GM19043 (cell line): ENCODE data around the gene MYBPC1.
"Not testable (repeated sequence)": the region's sequence is repeated elsewhere in the genome, so short reads cannot be mapped to it uniquely, and the experiment has no call there.

Experiments used
- ATAC-seq: cut with Tn5 transposase; IDR thresholded peaks from one replicate; pipeline ENCODE4 v1.9.1; 2021; ENCODE audit warnings: low read depth; ENCODE audit not compliant: unreplicated experiment

Gene MYBPC1

DNA sequence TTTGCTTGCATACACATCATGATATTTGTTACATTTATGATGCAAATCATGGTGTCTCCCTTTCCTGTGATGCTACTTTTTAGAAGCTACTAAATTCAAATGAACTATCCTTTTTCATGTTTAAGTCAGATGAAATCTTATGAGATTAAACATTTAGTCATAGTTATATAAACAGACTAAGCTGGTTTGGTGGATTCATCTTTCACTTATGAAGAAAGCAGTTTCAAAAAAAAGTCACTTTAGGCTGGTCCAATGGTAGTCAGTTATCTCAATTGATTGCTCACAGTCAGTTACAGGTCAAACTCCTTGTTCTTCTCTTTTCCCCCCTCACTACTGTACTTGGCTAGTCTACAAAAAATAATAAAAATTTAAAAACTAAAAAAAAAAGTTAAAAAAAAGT, 124.8 kb downstream of the MYBPC1 start:
- ATAC-seq = no peak

DNA sequence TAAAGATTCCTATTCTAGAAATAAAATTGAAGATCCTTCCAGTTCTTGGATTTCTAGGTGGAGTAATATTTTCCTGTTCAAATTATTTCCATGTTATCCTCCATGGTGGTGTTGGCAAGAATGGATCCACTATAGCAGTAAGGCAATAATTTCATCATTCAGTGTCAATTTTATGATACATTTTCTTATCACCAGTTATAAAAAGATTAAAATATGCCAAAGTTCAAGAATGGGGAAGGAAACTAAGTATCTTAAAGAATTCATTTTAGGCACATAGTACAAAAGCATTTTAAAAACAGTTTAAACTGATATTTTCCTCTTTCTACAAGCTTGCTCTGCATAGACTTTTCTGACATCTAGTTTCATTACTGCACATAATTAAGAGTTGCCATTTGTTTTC, 125.3 kb downstream of the MYBPC1 start:
- no peak for ATAC-seq

DNA sequence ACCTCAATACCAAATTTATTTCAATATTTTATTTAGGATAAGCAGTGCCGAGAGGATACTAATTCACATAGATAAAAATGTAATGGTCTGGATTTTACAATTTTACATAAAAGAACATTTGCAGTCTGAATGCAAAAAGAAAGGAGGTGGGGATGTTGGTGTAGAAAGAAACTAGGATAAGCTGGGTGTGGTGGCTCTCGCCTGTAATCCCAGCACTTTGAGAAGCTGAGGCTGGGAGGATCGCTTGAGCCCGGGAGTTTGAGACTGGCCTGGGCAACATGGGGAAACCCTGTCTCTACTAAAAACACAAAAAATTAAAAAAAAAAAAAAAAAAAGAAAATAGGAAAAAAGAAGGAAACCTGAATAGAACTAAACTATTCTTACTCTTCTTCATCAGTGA, 127.6 kb downstream of the MYBPC1 start:
- no peak for ATAC-seq

DNA sequence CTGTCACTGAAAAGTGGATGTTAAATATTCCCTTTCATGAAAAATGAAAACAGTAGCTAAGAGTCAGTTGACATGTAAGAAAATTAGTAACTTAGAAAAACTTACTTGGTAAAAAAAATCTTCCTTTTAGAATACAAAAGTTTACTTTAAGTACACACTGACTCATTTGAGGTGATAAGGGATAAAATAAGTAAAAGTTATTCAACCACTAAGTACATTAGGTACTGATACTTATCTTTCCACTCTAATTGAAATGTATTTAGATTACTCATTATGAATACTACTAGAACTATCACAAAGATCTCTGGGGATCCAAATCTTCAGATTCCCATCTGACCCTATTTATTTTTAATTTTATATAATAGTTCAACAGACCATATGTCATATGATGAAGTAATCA, 132.3 kb downstream of the MYBPC1 start:
- no peak for ATAC-seq

DNA sequence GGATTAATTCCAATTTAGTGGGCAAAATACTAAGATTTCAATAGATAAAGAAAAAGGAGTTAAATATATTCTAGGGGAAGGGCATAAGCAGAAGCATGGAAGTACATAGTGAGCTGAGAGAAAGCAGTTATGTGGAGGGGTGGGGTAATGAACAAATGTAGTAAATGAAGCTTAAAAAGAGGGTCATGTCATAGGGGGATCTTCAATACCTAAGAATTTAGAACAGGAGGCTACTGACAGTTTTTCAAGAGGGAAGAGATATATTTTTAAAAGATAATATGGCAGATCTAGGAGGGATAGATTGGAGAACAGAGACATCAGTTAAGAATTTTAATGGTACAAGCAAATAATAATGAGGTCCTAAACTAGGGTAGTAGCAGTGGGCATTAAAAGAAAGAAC, 135.1 kb downstream of the MYBPC1 start:
- no peak for ATAC-seq

DNA sequence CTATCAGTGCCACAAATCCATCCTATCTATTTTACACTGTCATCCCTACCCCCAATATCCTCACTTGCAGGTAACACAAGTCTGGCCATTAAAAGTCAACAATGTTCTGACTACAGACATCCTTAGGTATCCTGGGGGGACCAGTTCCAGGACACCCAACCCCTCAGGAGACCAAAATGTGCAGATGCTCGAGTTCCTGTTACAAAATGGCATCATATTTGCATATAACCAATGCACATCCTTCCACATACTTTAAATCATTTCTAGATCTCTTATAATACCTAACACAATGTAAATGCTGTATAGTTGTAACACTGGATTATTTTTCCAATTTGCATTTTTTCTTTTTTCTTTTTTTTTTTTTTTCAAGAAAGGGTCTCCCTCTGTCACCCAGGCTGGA, 137.5 kb downstream of the MYBPC1 start:
- ATAC-seq = no peak

DNA sequence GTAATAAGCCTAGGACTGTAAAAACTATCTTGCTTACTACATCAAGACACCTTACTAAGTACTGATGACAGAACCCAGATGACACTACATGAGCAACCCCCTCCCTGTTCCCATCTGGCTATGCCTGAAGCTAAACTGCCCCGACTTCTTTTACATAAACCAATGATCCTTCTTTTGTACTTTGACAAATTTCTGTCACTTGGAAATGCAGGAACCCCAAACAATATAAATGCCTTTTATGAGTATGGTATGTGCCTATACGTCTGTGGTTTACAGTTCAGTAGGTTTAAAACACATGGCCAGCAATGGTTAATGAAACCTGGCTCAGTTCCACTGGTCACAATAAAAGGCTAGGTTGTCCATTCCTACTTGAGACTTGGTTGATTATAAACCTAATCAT, 138.4 kb downstream of the MYBPC1 start:
- ATAC-seq = no peak

DNA sequence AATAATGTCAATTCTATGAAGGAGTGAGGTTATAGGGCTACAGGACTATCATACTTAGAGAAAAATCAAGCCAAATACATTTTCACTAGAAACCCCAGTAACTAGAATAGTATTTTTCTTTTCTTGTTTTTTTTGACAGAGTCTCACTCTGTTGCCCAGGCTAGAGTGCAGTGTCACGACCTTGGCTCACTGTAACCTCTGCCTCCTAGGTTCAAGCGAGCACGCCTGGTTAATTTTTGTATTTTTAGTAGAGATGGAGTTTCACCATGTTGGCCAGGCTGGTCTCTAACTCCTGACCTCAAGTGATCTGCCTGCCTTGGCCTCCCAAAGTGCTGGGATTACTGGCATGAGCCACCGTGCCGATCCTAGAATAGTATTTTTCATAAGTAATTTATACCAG, 139.7 kb downstream of the MYBPC1 start:
- ATAC-seq = not testable (repeated sequence)
